ENCODE data around the gene DCLK1.

The DCLK1 gene

DNA sequence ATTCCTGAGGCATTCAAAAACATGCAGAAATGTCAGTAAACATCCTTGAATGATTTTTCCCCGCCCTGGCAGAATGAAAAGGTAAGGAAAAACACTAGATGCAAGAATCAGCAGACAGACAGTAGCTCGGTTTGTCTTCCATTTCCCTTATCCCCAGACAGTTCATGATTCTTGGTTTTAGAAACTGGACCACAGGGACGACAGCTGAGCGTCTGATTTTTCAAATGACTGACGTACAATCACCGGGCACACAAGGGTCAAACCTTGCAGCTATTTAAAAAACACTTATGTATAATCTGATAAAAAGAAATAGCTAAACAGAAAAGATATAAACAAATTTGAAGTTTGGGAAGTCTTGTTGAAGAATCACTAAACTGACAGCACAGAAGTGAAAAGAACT is 47.1 kb downstream of the DCLK1 start:
- TF ChIP-seq, protein P1, sequence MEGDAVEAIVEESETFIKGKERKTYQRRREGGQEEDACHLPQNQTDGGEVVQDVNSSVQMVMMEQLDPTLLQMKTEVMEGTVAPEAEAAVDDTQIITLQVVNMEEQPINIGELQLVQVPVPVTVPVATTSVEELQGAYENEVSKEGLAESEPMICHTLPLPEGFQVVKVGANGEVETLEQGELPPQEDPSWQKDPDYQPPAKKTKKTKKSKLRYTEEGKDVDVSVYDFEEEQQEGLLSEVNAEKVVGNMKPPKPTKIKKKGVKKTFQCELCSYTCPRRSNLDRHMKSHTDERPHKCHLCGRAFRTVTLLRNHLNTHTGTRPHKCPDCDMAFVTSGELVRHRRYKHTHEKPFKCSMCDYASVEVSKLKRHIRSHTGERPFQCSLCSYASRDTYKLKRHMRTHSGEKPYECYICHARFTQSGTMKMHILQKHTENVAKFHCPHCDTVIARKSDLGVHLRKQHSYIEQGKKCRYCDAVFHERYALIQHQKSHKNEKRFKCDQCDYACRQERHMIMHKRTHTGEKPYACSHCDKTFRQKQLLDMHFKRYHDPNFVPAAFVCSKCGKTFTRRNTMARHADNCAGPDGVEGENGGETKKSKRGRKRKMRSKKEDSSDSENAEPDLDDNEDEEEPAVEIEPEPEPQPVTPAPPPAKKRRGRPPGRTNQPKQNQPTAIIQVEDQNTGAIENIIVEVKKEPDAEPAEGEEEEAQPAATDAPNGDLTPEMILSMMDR (conservative IDR thresholded peaks at IDR 0.05; ENCODE audit: low read length) = no peak
- no peak for TF ChIP-seq EZH2phosphoT487 (IDR thresholded peaks at IDR 0.05; ENCODE audit: borderline replicate concordance)
- no peak overlapping the region for H2AFZ ChIP-seq (ENCODE audit: low read length)
- no peaks in the 10 kb centered on the region for H3K4me1 ChIP-seq (ENCODE audit: insufficient read depth, low read length, poor library complexity, severe bottlenecking)
- no peak overlapping the region for H3K4me3 ChIP-seq (ENCODE audit: low read length, poor library complexity, severe bottlenecking)
- no peaks in the 10 kb centered on the region for H3K79me2 ChIP-seq (ENCODE audit: insufficient read depth, low read length)
- no peaks in the 10 kb centered on the region for H3K36me3 ChIP-seq (ENCODE audit: insufficient read depth, low read length)
- no peaks in the 10 kb centered on the region for H3F3A ChIP-seq (ENCODE audit: low read depth)
- no peak overlapping the region for H3K4me2 ChIP-seq (ENCODE audit: low read depth, low read length, poor library complexity, severe bottlenecking)
- no peaks in the 10 kb centered on the region for H4K20me1 ChIP-seq (ENCODE audit: insufficient read depth, low read length, poor library complexity, severe bottlenecking)
- H3K9me3 ChIP-seq (ENCODE audit: insufficient read depth, low read depth, low read length) = no peaks in the 10 kb centered on the region
- no peaks in the 10 kb centered on the region for H3K27me3 ChIP-seq (ENCODE audit: insufficient read depth, low read length, poor library complexity, severe bottlenecking)
- H3K9me2 ChIP-seq (replicated peaks; ENCODE audit: low read depth, low read length) = no peaks in the 10 kb centered on the region
- no peak overlapping the region for H3K9ac ChIP-seq (ENCODE audit: low read depth, low read length, poor library complexity, severe bottlenecking)

DNA sequence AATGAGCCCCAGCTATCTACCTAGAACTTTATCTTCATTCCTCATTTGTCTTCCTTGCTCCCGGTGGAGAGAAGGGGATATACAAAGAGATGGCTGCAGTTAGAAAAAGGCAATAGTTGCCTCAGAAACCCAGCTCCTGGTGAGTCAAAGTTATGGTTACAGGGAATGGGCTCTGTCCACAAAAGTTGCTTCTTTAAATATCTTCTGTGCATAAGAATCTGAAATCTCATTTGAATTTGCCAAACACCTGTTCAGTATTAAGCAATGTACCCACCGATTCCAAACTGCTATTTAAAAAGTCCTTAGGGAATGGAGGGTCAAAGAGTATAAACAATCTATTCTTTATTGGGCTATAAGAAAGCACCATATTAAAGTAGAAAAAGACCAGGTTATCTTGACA is 48.4 kb downstream of the DCLK1 start:
- H3K4me3 ChIP-seq (ENCODE audit: low read length, poor library complexity, severe bottlenecking) = no peak overlapping the region
- H3K27me3 ChIP-seq (ENCODE audit: insufficient read depth, low read length, poor library complexity, severe bottlenecking) = no peaks in the 10 kb centered on the region
- TF ChIP-seq, protein P1 (conservative IDR thresholded peaks at IDR 0.05; ENCODE audit: low read length) = no peak
- no peak for TF ChIP-seq EZH2phosphoT487 (IDR thresholded peaks at IDR 0.05; ENCODE audit: borderline replicate concordance)
- H3K4me1 ChIP-seq (ENCODE audit: insufficient read depth, low read length, poor library complexity, severe bottlenecking) = no peaks in the 10 kb centered on the region
- H3K36me3 ChIP-seq (ENCODE audit: insufficient read depth, low read length) = no peaks in the 10 kb centered on the region
- H2AFZ ChIP-seq (ENCODE audit: low read length) = no peak overlapping the region
- no peak overlapping the region for H3K9ac ChIP-seq (ENCODE audit: low read depth, low read length, poor library complexity, severe bottlenecking)
- no peaks in the 10 kb centered on the region for H3K79me2 ChIP-seq (ENCODE audit: insufficient read depth, low read length)
- H4K20me1 ChIP-seq (ENCODE audit: insufficient read depth, low read length, poor library complexity, severe bottlenecking) = no peaks in the 10 kb centered on the region
- no peaks in the 10 kb centered on the region for H3K9me3 ChIP-seq (ENCODE audit: insufficient read depth, low read depth, low read length)
- H3K9me2 ChIP-seq (replicated peaks; ENCODE audit: low read depth, low read length) = no peaks in the 10 kb centered on the region
- no peaks in the 10 kb centered on the region for H3F3A ChIP-seq (ENCODE audit: low read depth)
- H3K4me2 ChIP-seq (ENCODE audit: low read depth, low read length, poor library complexity, severe bottlenecking) = no peak overlapping the region

DNA sequence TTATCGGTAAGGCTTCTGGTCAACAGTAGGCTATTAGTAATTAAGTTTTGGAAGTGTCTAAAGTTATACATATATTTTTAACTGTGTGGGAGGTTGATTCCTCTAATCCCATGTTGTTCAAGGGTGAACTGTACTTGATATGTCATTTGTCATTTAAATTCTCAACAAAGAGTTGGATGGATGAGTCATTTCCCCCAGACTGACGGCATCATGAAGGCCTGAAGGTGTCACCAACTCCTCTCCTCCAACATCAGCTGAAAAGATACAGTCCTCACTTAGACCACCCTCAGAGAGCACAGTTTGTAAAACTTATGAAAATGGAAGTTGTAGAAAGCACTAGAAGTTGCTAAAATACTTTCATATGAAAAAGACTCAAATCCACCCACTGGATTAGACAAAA is 48.8 kb downstream of the DCLK1 start:
- TF ChIP-seq, protein P1 (conservative IDR thresholded peaks at IDR 0.05; ENCODE audit: low read length) = no peak
- no peak for TF ChIP-seq EZH2phosphoT487 (IDR thresholded peaks at IDR 0.05; ENCODE audit: borderline replicate concordance)
- H3K27me3 ChIP-seq (ENCODE audit: insufficient read depth, low read length, poor library complexity, severe bottlenecking) = no peaks in the 10 kb centered on the region

More for the DNA sequence above, 48.8 kb downstream of the DCLK1 start:
- no peak overlapping the region for H3K9ac ChIP-seq (ENCODE audit: low read depth, low read length, poor library complexity, severe bottlenecking)
- no peaks in the 10 kb centered on the region for H3K79me2 ChIP-seq (ENCODE audit: insufficient read depth, low read length)
- H2AFZ ChIP-seq (ENCODE audit: low read length) = no peak overlapping the region
- no peak overlapping the region for H3K4me3 ChIP-seq (ENCODE audit: low read length, poor library complexity, severe bottlenecking)
- no peaks in the 10 kb centered on the region for H3K9me3 ChIP-seq (ENCODE audit: insufficient read depth, low read depth, low read length)
- no peaks in the 10 kb centered on the region for H4K20me1 ChIP-seq (ENCODE audit: insufficient read depth, low read length, poor library complexity, severe bottlenecking)
- no peaks in the 10 kb centered on the region for H3K9me2 ChIP-seq (replicated peaks; ENCODE audit: low read depth, low read length)
- no peaks in the 10 kb centered on the region for H3K36me3 ChIP-seq (ENCODE audit: insufficient read depth, low read length)
- H3K4me1 ChIP-seq (ENCODE audit: insufficient read depth, low read length, poor library complexity, severe bottlenecking) = no peaks in the 10 kb centered on the region
- no peak overlapping the region for H3K4me2 ChIP-seq (ENCODE audit: low read depth, low read length, poor library complexity, severe bottlenecking)
- H3F3A ChIP-seq (ENCODE audit: low read depth) = no peaks in the 10 kb centered on the region

Data from Loucy (cell line).